ENCODE results near the gene C7orf33.
"Not testable (repeated sequence)": the region's sequence is repeated elsewhere in the genome, so short reads cannot be mapped to it uniquely, and the experiment has no call there.

C7orf33 gene

GRCh38 chr7:148581624-148582023 is 8.9 kb upstream of the C7orf33 start:
- no peak for DNase-seq

DNA sequence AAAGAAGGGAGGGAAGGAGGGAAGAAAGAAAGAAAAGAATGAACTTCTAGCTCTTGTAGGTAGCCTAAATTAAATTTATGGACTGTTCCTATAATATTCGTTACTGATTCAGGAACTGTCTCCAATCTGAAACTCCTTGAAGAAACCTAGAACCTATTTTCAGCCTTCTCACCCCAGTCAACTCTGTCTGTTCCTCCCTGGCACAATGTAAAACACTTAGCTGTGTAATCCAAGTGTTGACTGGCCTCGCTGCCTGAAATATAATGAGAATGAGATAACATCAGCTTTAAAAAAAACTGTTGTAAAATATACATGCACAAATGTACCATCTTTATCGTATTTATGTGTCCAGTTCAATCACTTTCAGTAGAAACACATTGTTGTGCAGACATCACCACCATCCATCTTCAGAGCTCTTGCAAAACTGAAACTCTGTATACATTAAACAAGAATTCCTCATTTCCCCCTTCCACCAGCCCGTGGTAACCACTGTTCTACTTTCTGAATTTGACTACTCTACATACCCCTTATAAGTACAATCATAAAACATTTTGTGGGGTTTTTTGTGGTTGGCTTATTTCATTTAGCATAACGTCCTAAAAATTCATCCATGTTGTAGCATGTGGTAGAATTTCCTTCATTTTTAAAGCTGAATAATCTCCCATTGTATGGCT is 6.3 kb upstream of the C7orf33 start:
- no peak for DNase-seq

DNA sequence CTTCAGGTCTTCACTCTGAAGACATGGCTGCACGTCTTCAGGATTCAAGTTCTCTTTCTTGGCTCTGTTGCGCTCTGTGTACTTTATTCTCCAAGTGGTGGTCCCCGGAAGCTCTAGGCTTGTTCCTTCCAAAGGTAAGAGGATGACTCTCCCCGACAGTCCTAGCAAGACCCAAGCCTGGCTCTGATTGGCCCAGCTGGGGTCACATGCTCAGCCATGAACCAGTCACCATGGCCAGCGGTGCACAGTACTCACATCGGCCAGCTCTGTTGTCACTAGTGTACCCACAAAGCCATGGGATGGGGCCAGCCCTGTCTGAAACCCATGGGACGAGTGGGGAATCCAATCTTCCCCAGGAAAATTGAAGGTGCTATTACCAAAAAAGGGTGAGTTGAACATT is 5.2 kb upstream of the C7orf33 start:
- DNase-seq: no peak

GRCh38 chr7:148587076-148587475 is 3.5 kb upstream of the C7orf33 start:
- DNase-seq: no peak

DNA sequence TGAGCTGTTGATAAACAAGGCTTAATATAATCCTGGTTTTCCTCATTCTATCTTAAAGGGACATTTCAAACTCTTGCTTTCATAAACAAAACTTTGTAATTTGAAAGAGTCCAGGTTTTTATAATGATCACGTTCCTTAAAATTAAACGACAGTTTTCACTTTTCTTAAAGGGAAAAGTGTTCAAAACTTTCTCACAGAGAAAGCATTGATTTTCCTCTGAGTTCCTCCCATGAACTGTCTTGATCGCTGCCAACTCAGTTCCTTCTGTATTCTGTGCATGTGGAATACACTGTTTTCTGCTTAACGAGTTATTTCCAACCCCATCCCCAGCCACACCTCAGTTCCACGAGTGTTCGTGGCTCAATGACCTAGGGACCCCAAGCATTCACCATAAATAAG is 2.4 kb upstream of the C7orf33 start:
- DNase-seq: no peak

- DNase-seq: no peak
These were observed 1.9 kb upstream of the C7orf33 start for GRCh38 chr7:148588670-148589131.

- DNase-seq: no peak
These were observed 926 bp upstream of the C7orf33 start for GRCh38 chr7:148589640-148590039.

DNA sequence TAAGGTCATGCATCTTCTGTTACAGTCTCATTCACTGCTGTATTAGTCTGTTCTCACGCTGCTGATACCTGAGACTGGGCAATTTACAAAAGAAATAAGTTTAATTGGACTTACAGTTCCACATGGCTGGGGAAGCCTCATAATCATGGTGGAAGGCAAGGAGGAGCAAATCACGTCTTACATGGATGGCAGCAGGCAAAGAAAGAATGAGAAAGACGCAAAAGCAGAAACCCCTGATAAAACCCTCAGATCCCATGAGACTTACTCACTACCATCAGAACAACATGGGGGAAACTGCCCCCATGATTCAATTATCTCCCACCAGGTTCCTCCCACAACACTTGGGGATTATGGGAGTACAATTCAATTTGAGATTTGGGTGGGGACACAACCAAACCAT is 5.8 kb downstream of the C7orf33 start:
- DNase-seq: not testable (repeated sequence)

DNA sequence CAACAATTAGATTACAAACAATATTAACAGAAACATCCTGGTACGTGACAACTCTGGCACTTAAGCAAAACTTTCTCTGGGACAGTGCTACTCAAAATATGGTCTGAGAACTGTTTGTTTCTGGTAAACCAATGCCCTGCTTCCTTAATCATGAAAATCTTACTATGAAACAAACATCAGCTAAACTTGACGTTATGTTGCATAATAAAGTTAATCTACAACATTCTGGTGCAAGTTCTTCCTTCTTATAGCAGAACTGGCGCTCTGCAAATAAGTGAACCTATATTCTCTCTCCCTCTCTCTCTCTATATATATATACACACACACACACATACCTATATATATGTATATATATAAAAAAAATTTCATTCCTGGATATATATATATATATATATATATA is 7.8 kb downstream of the C7orf33 start:
- DNase-seq: no peak

GRCh38 chr7:148605350-148605749 is 14.8 kb downstream of the C7orf33 start:
- DNase-seq: no peak

GRCh38 chr7:148607151-148607661 is 16.6 kb downstream of the C7orf33 start:
- no peak for DNase-seq

DNA sequence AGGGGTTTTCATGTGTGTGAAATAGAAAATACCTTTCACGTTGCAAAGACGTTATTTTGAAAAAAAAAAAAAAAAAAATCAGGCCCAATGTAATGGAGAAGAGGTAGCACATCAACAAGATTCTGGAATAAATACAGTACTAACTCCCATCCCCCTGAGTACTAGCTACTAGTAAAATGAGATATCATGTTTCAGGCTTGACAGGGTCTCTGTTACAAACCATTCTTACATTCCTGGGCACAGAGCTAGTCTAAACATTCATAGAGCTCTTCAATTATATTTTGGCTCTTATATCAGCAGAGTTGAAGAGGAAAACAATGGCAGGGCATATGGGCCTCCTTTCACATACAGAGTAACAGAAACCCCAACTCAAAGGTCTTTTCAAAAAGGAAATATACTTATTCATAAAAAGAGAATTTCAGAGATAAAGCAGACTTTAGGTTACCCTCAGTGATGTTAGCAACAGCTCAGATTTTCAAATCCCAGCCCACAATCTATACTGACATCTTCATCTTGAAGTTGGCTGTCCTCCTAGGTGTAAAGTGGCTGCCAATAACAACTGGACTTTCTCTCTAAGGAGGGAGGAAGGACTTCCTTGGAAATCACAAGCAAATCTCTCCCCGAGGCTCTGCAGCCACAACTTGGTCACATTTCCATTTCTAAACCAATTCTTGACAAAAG is 18.6 kb downstream of the C7orf33 start:
- no peak for DNase-seq

DNA sequence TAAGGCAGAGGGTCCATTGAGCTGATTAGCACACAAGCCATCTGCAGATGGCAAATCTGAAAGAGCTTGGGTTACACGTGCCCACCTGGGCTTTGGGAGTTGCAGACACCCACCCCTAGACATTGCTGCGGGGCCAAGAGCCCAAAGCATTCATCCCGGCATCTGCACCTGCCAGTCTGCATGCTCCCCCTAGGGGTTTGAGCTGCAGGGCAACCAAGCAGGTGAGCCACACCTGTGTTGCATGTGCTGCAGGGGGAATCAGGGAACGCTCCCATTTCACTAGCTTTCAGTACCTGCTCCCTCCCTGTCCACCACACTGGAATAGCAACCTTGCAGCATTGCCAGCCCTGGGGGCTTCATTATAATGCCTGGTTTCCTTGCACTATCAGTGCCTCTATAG is 21.1 kb downstream of the C7orf33 start:
- no peak for DNase-seq

DNA sequence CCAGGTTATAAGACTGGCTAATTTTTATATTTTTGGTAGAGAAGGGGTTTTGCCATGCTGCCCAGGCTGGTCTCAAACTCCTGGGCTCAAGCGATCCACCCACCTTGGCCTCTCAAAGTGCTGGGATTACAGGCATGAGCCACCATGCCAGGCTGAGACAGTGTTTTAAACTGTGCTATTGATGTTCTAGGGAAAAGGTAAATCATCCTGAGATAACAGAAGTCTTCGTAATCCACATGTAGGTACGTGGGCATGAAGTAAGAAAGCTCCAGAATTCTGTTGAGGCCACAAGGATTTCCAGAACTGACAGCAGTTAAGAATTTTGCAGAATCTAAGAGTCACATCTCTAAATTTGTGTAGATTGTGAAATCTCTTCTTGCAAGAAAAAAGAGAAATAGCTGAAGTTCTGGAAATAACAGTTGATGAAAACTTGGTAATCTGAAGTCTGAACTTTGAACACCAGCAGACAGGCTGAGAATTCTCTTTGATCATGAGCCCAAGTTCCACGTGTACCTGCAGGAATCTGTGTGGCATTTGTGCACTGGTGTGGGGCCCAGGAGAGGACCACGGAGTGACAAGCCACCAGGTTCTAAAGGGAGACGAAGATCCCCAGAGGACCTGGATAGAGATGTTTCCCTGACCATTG is 24.6 kb downstream of the C7orf33 start:
- DNase-seq: no peak

GRCh38 chr7:148620749-148621359 is 30.3 kb downstream of the C7orf33 start:
- no peak for DNase-seq

GRCh38 chr7:148621563-148621962 is 31.0 kb downstream of the C7orf33 start:
- DNase-seq: no peak

DNA sequence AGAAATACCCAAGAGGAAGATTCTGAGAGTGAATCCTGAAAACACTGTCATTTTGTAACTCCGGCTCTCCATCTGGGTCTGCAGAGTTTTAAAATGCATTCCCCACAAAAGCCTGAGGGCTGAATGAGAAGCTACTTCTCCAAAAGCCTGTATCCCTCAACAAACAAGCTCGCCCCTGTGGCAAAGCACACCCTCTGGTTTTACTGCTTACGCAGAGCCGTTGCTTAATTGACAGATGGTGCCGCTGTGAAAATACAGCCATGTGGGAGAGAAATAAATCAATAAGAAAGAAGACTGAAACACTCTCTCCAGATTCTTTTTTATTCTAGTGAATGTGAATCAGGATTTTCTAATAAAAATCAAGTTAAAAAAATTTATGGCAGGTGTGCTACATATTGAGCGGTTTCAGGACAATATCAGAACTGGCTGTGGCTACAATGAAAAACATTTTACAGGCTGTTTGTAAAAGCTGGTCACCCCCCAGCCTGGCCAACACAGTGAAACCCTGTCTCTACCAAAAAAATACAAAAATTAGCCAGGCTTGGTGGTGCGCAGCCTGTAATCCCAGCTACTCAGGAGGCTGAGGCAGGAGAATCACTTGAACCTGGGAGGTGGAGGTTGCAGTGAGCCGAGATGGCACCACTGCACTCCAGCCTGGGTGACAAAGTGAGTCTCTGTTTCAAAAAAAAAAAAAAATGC is 32.5 kb downstream of the C7orf33 start:
- DNase-seq: no peak

DNA sequence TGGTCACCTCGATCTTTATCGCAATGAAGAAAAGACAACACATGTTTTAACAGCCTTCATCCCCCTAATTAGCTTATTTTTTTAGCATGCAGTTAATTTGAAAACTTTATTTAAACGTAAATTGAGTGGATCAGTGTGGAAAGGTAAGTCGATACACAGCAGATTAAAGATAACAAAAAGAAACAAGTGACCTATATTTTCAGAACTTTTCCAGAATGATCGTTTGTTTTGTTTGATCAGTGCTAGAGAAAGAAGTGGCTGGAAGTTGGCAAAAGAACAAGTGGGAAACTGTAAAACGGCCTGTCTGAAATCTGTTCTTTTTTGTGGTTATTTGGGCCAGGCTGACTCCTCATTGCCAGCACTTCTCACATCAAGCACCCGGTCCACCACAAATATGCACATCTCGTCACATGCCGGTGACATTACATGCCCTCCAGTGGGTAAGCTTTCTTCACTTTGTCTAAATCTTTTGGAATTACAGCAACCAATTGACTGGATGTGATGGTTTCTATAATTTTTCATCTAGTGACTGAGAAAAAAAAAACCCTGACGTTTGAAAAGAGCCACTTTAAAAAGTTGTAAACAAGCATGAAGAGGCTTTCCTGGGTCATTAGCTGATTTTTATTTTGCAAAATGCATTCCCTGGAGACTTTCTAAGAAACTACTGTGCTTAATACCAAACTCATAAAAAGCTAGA is 33.2 kb downstream of the C7orf33 start:
- no peak for DNase-seq

- no peak for DNase-seq
These were observed 34.2 kb downstream of the C7orf33 start for GRCh38 chr7:148624735-148625134.

- DNase-seq: no peak
These were observed 34.8 kb downstream of the C7orf33 start for GRCh38 chr7:148625342-148625741.

DNA sequence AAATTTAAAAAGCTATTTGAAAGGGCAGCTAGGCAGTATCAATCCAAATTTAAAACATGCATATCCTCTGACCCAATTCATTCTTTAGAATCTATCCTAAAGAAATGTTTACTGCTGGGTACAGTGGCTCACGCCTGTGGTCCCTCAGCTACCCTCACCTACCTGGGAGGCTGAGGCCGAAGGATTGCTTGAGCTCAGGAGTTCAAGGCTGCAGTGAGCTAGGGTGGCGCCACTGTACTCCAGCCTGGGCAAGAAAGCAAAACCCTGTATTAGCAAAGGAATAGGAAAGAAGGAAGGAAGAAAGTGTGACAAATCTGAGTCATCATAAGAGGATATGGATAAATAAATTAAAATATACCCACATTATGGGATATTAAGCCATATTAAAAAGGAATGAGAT is 36.3 kb downstream of the C7orf33 start:
- DNase-seq: no peak

GRCh38 chr7:148628011-148628410 is 37.4 kb downstream of the C7orf33 start:
- no peak for DNase-seq

Data from cortex of kidney (tissue), 1 donor.